Measurements from ENCODE around the gene SCGB1C1. TPM values are rescaled to one million over a fixed set of nuclear protein-coding genes. Genes with fewer than 3 reads are reported as not detected.

Gene SCGB1C1
- total and polyA plus RNA-seq, 9 of the 15 experiments (the other 6 are each of a cell fraction or from before 2014, with no cell fraction given), result not detected

DNA sequence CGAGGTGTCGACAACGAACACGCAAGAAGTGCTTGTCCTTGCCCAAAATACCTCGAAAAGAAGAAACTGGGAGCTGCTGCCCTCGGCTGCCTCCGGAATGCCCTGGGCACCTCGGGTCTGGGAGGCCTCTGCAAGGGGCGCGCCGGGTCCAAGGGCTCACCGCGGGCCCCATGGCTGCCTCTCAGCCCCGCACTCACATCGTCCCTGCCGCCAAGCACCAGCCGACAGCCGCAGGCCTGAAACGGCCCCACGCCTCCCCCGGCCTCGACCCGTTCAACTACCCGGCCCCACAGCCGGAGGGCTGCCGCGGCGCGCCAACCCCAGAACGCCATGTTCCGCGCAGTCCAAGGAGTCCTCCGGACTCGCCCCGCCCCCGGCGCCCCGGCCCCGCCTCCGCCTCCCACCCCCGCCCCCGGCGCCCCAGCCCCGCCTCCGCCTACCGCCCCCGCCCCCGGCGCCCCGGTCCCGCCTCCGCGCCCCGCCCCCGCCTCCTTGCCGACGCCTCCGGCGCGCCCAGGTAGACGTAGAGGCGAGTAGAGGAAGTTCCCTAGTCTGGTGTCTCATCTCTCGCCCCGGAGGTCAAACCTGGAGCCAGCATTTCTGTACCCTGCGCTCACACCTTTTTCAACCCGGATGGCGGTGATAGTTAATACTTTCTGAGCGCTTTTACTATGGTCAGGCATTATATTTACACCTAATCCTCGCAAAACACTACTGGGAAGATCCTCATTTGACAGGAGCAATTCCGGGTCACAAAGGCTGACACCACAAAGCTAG lies 43.3 kb downstream of the SCGB1C1 start, which contains the start of gene SIRT3 (continued):
- TF ChIP-seq SPI1 (IDR thresholded peaks at IDR 0.05; ENCODE audit: borderline replicate concordance, low read depth, low read length) (no peak), SAP30 (IDR thresholded peaks at IDR 0.05; ENCODE audit: borderline replicate concordance, insufficient read depth, low read depth, low read length, poor library complexity, severe bottlenecking) (no peak), PYGO2 (tag; IDR thresholded peaks at IDR 0.05) (no peak), BHLHE40 (IDR thresholded peaks at IDR 0.05; ENCODE audit: low read length) (no peak), ZNF780A (CRISPR knock-in tag; IDR thresholded peaks at IDR 0.05) (no peak), ZNF778 (CRISPR knock-in tag; IDR thresholded peaks at IDR 0.05) (no peak), CREM (IDR thresholded peaks at IDR 0.05; ENCODE audit: low read depth) (peak; percentile 92), SREBF2 (CRISPR knock-in tag; IDR thresholded peaks at IDR 0.05) (no peak), GATAD2B (IDR thresholded peaks at IDR 0.05; ENCODE audit: borderline replicate concordance) (no peak), PRPF4 (IDR thresholded peaks at IDR 0.05; ENCODE audit: insufficient read depth, low read depth, low read length, poor library complexity, severe bottlenecking) (no peak), U2AF2 (optimal IDR thresholded peaks at IDR 0.05; ENCODE audit: low read depth, low read length) (no peak)
- TF ChIP-seq, protein P1, sequence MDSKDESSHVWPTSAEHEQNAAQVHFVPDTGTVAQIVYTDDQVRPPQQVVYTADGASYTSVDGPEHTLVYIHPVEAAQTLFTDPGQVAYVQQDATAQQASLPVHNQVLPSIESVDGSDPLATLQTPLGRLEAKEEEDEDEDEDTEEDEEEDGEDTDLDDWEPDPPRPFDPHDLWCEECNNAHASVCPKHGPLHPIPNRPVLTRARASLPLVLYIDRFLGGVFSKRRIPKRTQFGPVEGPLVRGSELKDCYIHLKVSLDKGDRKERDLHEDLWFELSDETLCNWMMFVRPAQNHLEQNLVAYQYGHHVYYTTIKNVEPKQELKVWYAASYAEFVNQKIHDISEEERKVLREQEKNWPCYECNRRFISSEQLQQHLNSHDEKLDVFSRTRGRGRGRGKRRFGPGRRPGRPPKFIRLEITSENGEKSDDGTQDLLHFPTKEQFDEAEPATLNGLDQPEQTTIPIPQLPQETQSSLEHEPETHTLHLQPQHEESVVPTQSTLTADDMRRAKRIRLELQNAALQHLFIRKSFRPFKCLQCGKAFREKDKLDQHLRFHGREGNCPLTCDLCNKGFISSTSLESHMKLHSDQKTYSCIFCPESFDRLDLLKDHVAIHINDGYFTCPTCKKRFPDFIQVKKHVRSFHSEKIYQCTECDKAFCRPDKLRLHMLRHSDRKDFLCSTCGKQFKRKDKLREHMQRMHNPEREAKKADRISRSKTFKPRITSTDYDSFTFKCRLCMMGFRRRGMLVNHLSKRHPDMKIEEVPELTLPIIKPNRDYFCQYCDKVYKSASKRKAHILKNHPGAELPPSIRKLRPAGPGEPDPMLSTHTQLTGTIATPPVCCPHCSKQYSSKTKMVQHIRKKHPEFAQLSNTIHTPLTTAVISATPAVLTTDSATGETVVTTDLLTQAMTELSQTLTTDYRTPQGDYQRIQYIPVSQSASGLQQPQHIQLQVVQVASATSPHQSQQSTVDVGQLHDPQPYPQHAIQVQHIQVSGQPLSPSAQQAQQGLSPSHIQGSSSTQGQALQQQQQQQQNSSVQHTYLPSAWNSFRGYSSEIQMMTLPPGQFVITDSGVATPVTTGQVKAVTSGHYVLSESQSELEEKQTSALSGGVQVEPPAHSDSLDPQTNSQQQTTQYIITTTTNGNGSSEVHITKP (IDR thresholded peaks at IDR 0.05; ENCODE audit: partially characterized antibody), result no peak

Data from K562 (cell line).